GM03348 (cell line): ENCODE measurements around the gene BTF3.
A peak's percentile ranks its signal among the peaks of the same experiment; 100 is the strongest.
"Not testable (repeated sequence)": the region's sequence is repeated elsewhere in the genome, so short reads cannot be mapped to it uniquely, and the experiment has no call there.

Experiments used
- DNase-seq: peaks from one replicate; pipeline ENCODE4 v3.0.0; 2012; ENCODE audit warnings: low spot score

BTF3 gene

DNA sequence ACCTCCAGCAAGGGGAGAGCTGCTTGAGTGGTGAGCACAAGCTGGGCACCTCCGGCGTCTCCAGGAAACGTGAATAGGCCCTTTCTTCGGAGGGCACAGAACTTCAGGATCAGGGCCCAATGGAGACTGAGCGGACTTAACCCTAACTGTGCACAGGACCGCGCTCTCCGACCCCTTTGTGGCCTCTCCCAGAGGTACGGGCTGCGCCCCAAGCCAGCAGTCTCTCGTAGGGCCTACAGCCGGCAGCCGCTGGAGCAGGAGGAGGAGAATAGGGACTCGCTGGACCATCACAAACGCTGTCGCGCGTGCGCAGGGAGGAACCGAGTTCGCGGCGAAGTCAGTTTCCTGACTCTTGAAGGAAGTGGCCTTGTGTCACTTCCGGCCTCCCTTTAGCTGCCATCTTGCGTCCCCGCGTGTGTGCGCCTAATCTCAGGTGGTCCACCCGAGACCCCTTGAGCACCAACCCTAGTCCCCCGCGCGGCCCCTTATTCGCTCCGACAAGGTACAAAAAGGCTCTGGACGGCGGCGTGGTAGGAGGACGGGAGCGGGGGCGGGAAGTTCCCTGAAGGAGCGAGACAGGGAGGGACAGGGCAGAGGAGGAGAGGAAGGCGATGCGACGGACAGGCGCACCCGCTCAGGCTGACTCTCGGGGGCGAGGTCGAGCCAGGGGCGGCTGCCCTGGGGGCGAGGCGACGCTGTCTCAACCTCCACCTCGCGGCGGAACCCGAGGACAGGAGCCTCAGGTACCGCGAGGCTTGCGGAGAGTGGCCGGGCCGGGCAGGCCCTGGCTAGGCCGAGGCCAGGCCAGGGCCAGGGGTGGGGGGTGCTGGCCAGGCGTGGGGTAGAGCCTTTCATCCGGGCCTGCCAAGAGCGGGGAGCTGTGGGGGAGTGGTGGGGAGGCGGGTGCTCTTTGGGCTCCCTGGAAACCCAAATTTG is at the start of gene BTF3:
BTF3 (plus strand) TSS at position 386 of the 936 bp plus-strand sequence; CDS start at position 612, 226 bp downstream.
- DNase-seq, result peak; percentile 97

- DNase-seq, result peak; percentile 93
Observed at GRCh38 chr5:73448463-73449136, 49.6 kb upstream of the BTF3 start, which contains the start of gene FOXD1. Gene FOXD1, minus strand, starts transcription at chr5:73448777. Its CDS starts 415 bp downstream, at chr5:73448362.

GRCh38 chr5:73450137-73450536 is 48.1 kb upstream of the BTF3 start:
- DNase-seq, result no peak

GRCh38 chr5:73450672-73451223 is 47.5 kb upstream of the BTF3 start:
- DNase-seq, result no peak

- DNase-seq, result peak; percentile 90
Observed at GRCh38 chr5:73451224-73452130, 46.8 kb upstream of the BTF3 start.

GRCh38 chr5:73452215-73452614 is 46.0 kb upstream of the BTF3 start:
- no peak for DNase-seq

GRCh38 chr5:73454379-73455036 is 43.7 kb upstream of the BTF3 start:
- DNase-seq, result peak; percentile 54

DNA sequence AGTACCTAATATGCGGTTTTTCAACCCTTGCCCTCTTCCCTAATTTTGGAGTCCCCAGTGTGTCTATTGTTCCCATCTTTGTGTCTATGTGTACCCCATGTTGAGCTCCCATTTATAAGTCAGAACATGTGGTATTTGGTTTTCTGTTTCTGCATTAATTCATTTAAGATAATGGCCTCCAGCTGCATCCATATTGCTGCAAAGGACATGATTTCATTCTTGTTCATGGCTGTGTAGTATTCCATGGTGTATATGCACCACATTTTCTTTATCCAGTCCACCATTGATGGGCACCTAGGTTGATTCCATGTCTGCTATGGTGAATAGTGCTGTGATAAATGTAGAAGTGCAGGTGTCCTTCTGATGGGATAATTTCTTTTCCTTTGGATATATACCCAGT is 41.8 kb upstream of the BTF3 start:
- DNase-seq, result not testable (repeated sequence)

DNA sequence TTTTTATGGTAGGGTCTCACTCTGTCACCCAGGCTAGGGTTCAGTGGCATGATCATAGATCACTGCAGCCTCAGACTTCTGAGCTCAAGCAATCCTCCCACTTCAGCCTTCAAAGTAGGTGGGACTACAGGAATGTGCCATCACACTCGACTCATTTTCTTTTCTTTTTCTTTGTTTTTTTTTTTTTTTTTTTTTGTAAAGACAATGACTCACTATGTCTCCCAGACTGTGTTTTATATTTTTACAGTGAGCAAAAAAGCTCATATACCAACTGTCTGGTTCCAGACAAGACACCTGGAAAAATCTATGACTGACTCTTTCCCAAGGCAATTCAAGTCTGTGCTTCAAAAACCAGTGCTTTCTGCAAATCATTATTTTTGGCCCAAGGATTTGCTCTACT is 38.9 kb upstream of the BTF3 start:
- DNase-seq, result peak; percentile 27

DNA sequence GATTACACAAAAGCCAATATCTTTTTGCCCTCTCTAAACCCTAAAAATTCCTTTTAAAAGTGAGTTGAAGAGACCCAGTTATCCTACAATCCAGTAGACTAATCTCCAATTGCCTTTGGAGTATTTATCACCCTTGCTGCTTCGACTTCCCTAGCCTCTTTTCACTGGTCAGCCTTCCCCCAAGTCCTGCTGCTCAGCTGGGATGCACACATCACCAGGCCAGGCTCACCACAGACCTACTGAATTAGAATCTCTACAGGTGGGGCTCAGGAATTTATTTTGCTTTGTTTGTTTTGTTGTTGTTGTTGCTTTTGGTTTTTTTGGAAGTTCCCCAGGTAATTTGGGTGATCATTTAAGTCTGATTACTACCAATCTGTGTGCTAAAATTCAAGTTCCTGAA is 38.1 kb upstream of the BTF3 start:
- no peak for DNase-seq

DNA sequence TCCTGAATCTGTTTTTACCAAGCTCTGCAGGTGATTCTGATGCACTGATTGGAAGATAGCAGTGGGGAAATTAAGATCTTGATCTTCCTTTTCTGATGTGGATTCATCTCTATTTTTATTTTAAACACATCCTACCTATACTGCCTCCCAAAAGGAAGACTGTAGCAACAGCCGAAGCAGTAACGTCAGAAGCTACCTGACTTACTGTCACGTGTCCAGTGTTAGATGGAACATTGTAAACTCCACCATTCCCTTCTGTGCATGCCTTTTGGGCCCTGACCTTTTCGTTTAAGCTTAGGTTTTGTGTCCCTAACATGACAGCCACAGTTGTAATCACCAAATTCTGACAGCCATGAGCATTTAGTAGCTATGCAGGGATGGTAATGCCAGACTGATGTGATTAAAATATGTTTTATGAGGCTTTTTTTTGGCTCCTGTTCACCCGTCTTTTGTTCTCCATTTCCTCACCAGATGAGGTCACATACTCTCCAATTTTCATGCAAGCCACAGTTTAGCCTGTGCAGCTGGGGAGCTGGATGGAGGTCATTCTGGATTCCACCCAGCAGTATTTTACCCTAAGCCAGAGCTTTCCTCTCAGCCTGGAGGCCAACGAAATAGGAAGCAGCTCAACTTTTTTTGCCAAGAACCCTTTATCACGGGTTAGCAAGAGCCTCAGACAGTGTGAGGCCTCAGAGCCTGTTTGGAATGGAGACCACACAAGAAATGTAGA is 34.1 kb upstream of the BTF3 start:
- DNase-seq, result peak; percentile 78

GRCh38 chr5:73468638-73469037 is 29.6 kb upstream of the BTF3 start:
- DNase-seq, result not testable (repeated sequence)

- DNase-seq, result no peak
Observed at GRCh38 chr5:73469878-73470277, 28.4 kb upstream of the BTF3 start.

DNA sequence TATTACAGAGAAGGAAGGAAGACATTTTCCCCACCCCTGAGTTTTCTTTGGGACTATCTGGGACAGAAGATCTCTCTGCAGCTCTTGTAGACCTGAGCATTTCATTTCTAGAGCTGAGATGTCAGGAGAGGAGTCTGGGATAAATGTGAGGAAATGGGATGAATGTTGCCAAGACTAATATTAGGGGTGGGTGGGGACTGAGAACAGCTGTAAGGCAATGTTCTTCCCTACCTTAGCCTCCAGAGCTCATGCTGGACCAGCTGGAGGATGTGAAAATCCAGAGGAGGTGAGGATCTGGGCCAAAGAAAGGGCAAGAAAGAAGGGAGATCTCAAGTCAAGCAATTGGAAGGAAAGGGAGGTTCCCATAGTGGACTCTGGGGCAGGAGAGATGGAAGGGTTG is 26.6 kb upstream of the BTF3 start:
- DNase-seq, result no peak

DNA sequence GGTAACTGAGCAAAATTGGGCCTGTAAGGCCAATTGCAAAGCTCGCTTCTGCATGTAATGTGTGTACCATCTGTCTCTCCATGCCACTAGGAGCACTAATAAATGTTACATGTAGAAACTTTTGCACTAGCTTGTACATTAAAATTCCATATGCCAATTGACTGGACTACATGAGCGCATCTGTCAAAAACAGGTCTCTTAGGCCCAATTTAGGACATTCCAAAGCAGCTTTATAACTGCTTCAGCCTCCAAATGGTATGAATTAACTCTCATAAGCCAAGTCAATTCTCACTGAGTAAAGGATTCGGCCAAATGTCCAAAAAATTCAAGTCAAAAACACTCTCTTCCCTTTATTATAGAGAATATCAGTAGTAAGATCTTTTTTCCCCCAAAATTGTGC is 26.1 kb upstream of the BTF3 start:
- no peak for DNase-seq

DNA sequence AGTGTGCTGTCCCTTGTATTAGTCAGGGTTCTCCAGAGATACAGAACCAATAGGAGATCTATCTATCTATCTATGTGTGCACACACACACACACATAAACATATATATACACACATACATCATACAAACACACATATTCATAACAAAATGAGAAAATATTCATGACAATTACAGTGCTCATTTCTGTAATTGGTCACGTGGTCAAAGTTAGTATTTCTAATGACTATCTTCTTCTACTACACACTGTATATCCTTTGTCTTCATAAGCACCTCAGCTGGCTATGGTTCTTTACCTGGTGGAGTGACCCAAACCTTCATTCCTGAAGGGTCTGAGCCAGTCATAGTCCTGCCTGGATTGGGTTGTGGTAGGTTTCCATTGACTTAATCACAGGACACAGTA is 17.7 kb upstream of the BTF3 start:
- no peak for DNase-seq

GRCh38 chr5:73482383-73483136 is 15.7 kb upstream of the BTF3 start:
- peak; percentile 41 for DNase-seq

- DNase-seq, result no peak
Observed at GRCh38 chr5:73483676-73484075, 14.6 kb upstream of the BTF3 start.

- no peak for DNase-seq
Observed at GRCh38 chr5:73484511-73484910, 13.7 kb upstream of the BTF3 start.

DNA sequence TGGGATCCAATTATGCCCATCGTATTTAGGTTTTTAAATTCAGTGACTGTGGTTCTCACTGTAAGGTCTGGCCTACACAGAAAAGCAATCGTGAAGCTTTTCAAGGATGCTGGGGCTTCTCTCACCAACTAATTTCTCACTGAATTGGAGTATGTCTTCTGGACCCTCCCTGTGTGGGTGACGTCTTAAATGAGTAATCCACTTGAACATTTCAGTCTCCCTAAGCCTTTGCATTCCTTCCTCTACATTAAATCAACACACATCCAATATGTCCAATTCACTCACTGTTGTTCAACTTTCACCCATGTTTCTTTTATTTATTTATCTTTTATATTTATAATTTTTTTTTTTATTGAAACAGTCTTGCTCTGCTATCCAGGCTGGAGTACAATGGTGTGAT is 12.5 kb upstream of the BTF3 start:
- no peak for DNase-seq
